K562 (cell line): Measurements from ENCODE around the gene NGRN. TPM values are rescaled to one million over a fixed set of nuclear protein-coding genes. Genes with fewer than 3 reads are reported as not detected.

ENCODE experiments used
- ATF7 ChIP-seq: fragments of 450-650 bp; IDR thresholded peaks from 2 replicates; pipeline ENCODE4 v1.7.1; 2014; ENCODE audit warnings: mild to moderate bottlenecking, moderate library complexity
- BHLHE40 ChIP-seq: IDR thresholded peaks from 2 replicates; pipeline ENCODE4 v1.6.1; 2011; ENCODE audit warnings: low read length, improper control_type of control experiment
- CBFA2T3 ChIP-seq: fragments of 450-650 bp; IDR thresholded peaks from 2 replicates; pipeline ENCODE4 v1.6.1; 2017
- CTBP1 ChIP-seq: fragments of 450-650 bp; IDR thresholded peaks from 2 replicates; pipeline ENCODE4 v1.6.1; 2016; ENCODE audit warnings: borderline replicate concordance
- HMGXB4 ChIP-seq: sonication (generic); formaldehyde crosslinking; IDR thresholded peaks from 2 replicates; pipeline ENCODE4 v1.8.1; 2023; ENCODE audit warnings: mild to moderate bottlenecking, missing genetic modification reagents
- IFI16 ChIP-seq: fragments of 250-450 bp; sonication (Bioruptor Pico); IDR thresholded peaks from 2 replicates; pipeline ENCODE4 v2.1.2; 2022; ENCODE audit warnings: mild to moderate bottlenecking, inconsistent platforms
- KLF1 ChIP-seq: fragments of 450-650 bp; IDR thresholded peaks from 2 replicates; pipeline ENCODE4 v1.6.1; 2016; ENCODE audit warnings: missing genetic modification characterization, missing compliant biosample characterization
- KLF13 ChIP-seq: fragments of 450-650 bp; IDR thresholded peaks from 2 replicates; pipeline ENCODE4 v1.6.1; 2016; ENCODE audit warnings: missing genetic modification characterization, low read depth, mild to moderate bottlenecking, missing compliant biosample characterization, moderate library complexity, borderline replicate concordance
- MEF2D ChIP-seq: conservative IDR thresholded peaks from 2 replicates; pipeline ENCODE4 v1.6.1; 2016; ENCODE audit warnings: low read depth, missing genetic modification characterization, missing compliant biosample characterization
- RBM34 ChIP-seq: fragments of 200-400 bp; formaldehyde crosslinking; IDR thresholded peaks from 2 replicates; pipeline ENCODE4 v1.6.1; 2018; ENCODE audit warnings: low read length, borderline replicate concordance; ENCODE audit not compliant: insufficient read depth
- SMAD3 ChIP-seq: fragments of 450-650 bp; formaldehyde crosslinking; conservative IDR thresholded peaks from 2 replicates; pipeline ENCODE4 v1.4.0; 2020; ENCODE audit warnings: mild to moderate bottlenecking
- SNIP1 ChIP-seq: fragments of 450-650 bp; IDR thresholded peaks from 2 replicates; pipeline ENCODE4 v1.7.1; 2017; ENCODE audit warnings: low read depth, mild to moderate bottlenecking
- TAL1 ChIP-seq: fragments of 450-650 bp; IDR thresholded peaks from 2 replicates; pipeline ENCODE4 v1.6.1; 2016; ENCODE audit warnings: mild to moderate bottlenecking
- TRIM24 ChIP-seq, 2 experiments: fragments of 450-650 bp; IDR thresholded peaks; 2 replicates each; pipeline ENCODE4 v1.6.1; 2016
- ZC3H11A ChIP-seq: IDR thresholded peaks from 2 replicates; pipeline ENCODE4 v1.6.1; 2012; ENCODE audit warnings: low read depth, low read length, improper control_type of control experiment
- ZNF316 ChIP-seq: fragments of 450-650 bp; IDR thresholded peaks from 2 replicates; pipeline ENCODE4 v1.6.1; 2016
- ZNF696 ChIP-seq: fragments of 250-450 bp; sonication (Bioruptor Pico); conservative IDR thresholded peaks from 2 replicates; pipeline ENCODE4 v1.4.0; 2020; ENCODE audit warnings: mild to moderate bottlenecking, moderate library complexity
- polyA plus RNA-seq, 8 experiments: library from polyadenylated mRNA; depleted of rRNA in 4 of 8; stranded (reverse) in 5 of 8; unstranded in 3 of 8; fragments of >200 nt; fragmentation: Nextera tagmentation in 2 of 8; fragmentation: Illumina TruSeq in 1 of 8; extraction: Ambion mirVana in 2 of 8; extraction: Trizol in 1 of 8; gene quantifications; 2 replicates each; pipeline versions ENCODE4 v1.2.1 to v1.2.3, GENCODE V29; 2011 to 2014; ENCODE audit warnings: inconsistent platforms in 1 of 8, missing spikeins in 1 of 8
- total RNA-seq, 7 experiments: library from RNA; depleted of rRNA in 6 of 7; stranded (reverse); fragments of >200 nt in 6 of 7; fragmentation: Illumina TruSeq in 2 of 7; extraction: Trizol in 2 of 7; gene quantifications; 2 replicates each; pipeline versions ENCODE4 v1.2.1 to v1.2.3, GENCODE V29; 2011 to 2021; ENCODE audit warnings: low replicate concordance in 1 of 7
- TF ChIP-seq, protein P1 (sequence below): fragments of 250-450 bp; sonication (Bioruptor Pico); IDR thresholded peaks from 2 replicates; pipeline ENCODE4 v1.5.0; 2022; ENCODE audit warnings: mild to moderate bottlenecking
- TF ChIP-seq, protein P2 (sequence below): IDR thresholded peaks from 3 replicates; pipeline ENCODE4 v1.6.1; 2011; ENCODE audit warnings: borderline replicate concordance, mild to moderate bottlenecking, moderate library complexity; ENCODE audit not compliant: insufficient read length; ENCODE audit errors: extremely low read depth
- TF ChIP-seq, protein P3 (sequence below): fragments of 450-650 bp; formaldehyde crosslinking; IDR thresholded peaks from 2 replicates; pipeline ENCODE4 v1.4.0; 2022; ENCODE audit warnings: mild to moderate bottlenecking, moderate library complexity
- TF ChIP-seq, protein P4 (sequence below), 2 experiments: fragments of 450-650 bp in 1 of 2; sonication (generic) in 1 of 2; formaldehyde crosslinking; conservative IDR thresholded peaks; 2 replicates each; pipeline versions ENCODE4 v1.4.0 to v1.8.1; 2020 to 2022; ENCODE audit warnings: mild to moderate bottlenecking in 1 of 2, missing genetic modification reagents in 1 of 2

Gene NGRN
- total and polyA plus RNA-seq, 9 of the 15 experiments (the other 6 are each of a cell fraction or from before 2014, with no cell fraction given) = 14.0 to 73.4 (median 60.0) TPM

DNA sequence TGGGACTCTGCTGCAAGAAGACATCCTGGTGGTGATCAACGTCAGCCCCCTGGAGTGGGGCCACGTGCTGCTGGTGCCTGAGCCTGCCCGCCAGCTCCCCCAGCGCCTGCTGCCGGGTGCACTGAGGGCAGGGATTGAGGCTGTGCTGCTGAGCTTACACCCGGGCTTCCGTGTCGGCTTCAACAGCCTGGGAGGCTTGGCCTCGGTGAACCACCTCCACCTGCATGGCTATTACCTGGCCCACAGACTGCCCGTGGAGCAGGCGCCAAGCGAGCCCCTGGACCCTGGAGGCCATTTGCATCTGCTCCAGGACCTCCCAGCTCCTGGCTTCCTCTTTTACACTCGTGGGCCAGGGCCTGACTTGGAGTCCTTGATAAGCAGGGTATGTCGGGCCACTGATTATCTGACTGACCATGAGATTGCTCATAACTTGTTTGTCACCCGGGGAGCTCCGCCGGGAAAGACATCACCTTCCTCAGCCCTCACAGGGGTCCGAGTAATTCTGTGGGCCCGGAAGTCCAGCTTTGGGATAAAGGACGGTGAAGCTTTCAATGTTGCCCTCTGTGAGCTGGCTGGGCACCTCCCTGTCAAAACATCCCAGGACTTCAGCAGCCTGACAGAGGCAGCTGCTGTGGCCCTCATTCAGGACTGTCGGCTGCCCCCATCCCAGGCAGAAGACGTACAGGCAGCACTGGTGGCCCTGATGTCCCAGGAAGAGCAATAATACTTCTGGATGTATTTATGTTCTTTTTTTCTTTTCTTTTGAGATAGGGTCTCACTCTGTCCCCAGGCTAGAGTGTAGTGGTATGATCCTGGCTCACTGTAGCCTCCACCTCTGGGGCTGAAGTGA lies 23.9 kb upstream of the NGRN start (continued):
- TF ChIP-seq, protein P1, sequence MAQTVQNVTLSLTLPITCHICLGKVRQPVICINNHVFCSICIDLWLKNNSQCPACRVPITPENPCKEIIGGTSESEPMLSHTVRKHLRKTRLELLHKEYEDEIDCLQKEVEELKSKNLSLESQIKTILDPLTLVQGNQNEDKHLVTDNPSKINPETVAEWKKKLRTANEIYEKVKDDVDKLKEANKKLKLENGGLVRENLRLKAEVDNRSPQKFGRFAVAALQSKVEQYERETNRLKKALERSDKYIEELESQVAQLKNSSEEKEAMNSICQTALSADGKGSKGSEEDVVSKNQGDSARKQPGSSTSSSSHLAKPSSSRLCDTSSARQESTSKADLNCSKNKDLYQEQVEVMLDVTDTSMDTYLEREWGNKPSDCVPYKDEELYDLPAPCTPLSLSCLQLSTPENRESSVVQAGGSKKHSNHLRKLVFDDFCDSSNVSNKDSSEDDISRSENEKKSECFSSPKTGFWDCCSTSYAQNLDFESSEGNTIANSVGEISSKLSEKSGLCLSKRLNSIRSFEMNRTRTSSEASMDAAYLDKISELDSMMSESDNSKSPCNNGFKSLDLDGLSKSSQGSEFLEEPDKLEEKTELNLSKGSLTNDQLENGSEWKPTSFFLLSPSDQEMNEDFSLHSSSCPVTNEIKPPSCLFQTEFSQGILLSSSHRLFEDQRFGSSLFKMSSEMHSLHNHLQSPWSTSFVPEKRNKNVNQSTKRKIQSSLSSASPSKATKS (CRISPR knock-in tag) = no peak
- TF ChIP-seq, protein P2, sequence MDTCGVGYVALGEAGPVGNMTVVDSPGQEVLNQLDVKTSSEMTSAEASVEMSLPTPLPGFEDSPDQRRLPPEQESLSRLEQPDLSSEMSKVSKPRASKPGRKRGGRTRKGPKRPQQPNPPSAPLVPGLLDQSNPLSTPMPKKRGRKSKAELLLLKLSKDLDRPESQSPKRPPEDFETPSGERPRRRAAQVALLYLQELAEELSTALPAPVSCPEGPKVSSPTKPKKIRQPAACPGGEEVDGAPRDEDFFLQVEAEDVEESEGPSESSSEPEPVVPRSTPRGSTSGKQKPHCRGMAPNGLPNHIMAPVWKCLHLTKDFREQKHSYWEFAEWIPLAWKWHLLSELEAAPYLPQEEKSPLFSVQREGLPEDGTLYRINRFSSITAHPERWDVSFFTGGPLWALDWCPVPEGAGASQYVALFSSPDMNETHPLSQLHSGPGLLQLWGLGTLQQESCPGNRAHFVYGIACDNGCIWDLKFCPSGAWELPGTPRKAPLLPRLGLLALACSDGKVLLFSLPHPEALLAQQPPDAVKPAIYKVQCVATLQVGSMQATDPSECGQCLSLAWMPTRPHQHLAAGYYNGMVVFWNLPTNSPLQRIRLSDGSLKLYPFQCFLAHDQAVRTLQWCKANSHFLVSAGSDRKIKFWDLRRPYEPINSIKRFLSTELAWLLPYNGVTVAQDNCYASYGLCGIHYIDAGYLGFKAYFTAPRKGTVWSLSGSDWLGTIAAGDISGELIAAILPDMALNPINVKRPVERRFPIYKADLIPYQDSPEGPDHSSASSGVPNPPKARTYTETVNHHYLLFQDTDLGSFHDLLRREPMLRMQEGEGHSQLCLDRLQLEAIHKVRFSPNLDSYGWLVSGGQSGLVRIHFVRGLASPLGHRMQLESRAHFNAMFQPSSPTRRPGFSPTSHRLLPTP = no peak
- TF ChIP-seq SNIP1 (no peak), ZNF696 (no peak), KLF1 (tag) (no peak), HMGXB4 (CRISPR knock-in tag) (no peak), ZC3H11A (no peak), CBFA2T3 (peak; percentile 74), SMAD3 (CRISPR knock-in tag) (no peak), KLF13 (tag) (no peak), RBM34 (no peak), TRIM24 (IDR thresholded peaks at IDR 0.05) (no peak), IFI16 (no peak), TAL1 (peak; percentile 50; the same call in 1 of the 2 replicates), ATF7 (peak; percentile 66), ZNF316 (no peak), CTBP1 (peak; percentile 55; the same call in 1 of the 2 replicates), BHLHE40 (no peak), MEF2D (peak; percentile 62)
- TF ChIP-seq, protein P3, sequence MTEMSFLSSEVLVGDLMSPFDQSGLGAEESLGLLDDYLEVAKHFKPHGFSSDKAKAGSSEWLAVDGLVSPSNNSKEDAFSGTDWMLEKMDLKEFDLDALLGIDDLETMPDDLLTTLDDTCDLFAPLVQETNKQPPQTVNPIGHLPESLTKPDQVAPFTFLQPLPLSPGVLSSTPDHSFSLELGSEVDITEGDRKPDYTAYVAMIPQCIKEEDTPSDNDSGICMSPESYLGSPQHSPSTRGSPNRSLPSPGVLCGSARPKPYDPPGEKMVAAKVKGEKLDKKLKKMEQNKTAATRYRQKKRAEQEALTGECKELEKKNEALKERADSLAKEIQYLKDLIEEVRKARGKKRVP = no peak
- TF ChIP-seq, protein P4, sequence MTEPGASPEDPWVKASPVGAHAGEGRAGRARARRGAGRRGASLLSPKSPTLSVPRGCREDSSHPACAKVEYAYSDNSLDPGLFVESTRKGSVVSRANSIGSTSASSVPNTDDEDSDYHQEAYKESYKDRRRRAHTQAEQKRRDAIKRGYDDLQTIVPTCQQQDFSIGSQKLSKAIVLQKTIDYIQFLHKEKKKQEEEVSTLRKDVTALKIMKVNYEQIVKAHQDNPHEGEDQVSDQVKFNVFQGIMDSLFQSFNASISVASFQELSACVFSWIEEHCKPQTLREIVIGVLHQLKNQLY (CRISPR knock-in tag; conservative IDR thresholded peaks at IDR 0.05) = no peak
